Vagina (tissue), 2 donors: ENCODE data around the gene C5orf34. TPM values are rescaled to one million over a fixed set of nuclear protein-coding genes. Genes with fewer than 3 reads are reported as not detected.
A peak's percentile ranks its signal among the peaks of the same experiment; 100 is the strongest.
"Not testable (repeated sequence)": the region's sequence is repeated elsewhere in the genome, so short reads cannot be mapped to it uniquely, and the experiment has no call there.

ENCODE experiments used
- DNase-seq, 2 donors: peaks; one replicate each; pipeline ENCODE4 v3.0.0-alpha.2; 2017; ENCODE audit errors: extremely low spot score in 2 of 2
- H3K27ac ChIP-seq: fragments of 200-600 bp; sonication (generic); one replicate; pipeline ENCODE4 v1.5.1; 2019
- H3K27me3 ChIP-seq: fragments of 200-600 bp; sonication (generic); one replicate; pipeline ENCODE4 v1.5.1; 2019
- H3K36me3 ChIP-seq, 2 donors: fragments of 200-600 bp; sonication (generic); one replicate each; pipeline ENCODE4 v1.5.1; 2017 to 2019
- H3K4me1 ChIP-seq: fragments of 200-600 bp; sonication (generic); one replicate; pipeline ENCODE4 v1.5.1; 2019
- H3K4me3 ChIP-seq, 2 donors: fragments of 200-600 bp; sonication (generic); 1 replicate in 1 of 2; 2 replicates in 1 of 2; pipeline ENCODE4 v1.5.1; 2016 to 2019
- H3K9me3 ChIP-seq: fragments of 200-600 bp; sonication (generic); one replicate; pipeline ENCODE4 v1.5.1; 2019
- POLR2A ChIP-seq, 2 donors: fragments of 450-650 bp; IDR thresholded peaks; one replicate each; pipeline ENCODE4 v1.6.1; 2017; ENCODE audit warnings: antibody characterized with exemption in 2 of 2, mild to moderate bottlenecking in 2 of 2, moderate library complexity in 2 of 2
- POLR2AphosphoS5 ChIP-seq, 2 donors: sonication (generic); formaldehyde crosslinking; IDR thresholded peaks; one replicate each; pipeline ENCODE4 v1.9.0; 2017; ENCODE audit warnings: antibody characterized with exemption in 2 of 2, mild to moderate bottlenecking in 2 of 2, low read depth in 1 of 2; ENCODE audit not compliant: insufficient read depth in 1 of 2
- intact Hi-C: fragments of 100-400 bp; cut with DNase I; formaldehyde crosslinking; loops from one replicate; pipeline ENCODE4 v1.15.1; 2023
- total RNA-seq: library from RNA; depleted of rRNA; stranded (reverse); fragments of >200 nt; gene quantifications from one replicate; pipeline ENCODE4 v1.2.3, GENCODE V29; 2016
- TF ChIP-seq, protein P1 (sequence below), 3 experiments: fragments of 450-650 bp in 2 of 3; fragments of 200-600 bp in 1 of 3; sonication (generic) in 1 of 3; IDR thresholded peaks; one replicate each; pipeline ENCODE4 v1.5.1; 2017 to 2019; ENCODE audit warnings: antibody characterized with exemption in 3 of 3, mild to moderate bottlenecking in 2 of 3, moderate library complexity in 2 of 3

Gene C5orf34
- total RNA-seq, 1 donor from 2014 or later, result not detected

DNA sequence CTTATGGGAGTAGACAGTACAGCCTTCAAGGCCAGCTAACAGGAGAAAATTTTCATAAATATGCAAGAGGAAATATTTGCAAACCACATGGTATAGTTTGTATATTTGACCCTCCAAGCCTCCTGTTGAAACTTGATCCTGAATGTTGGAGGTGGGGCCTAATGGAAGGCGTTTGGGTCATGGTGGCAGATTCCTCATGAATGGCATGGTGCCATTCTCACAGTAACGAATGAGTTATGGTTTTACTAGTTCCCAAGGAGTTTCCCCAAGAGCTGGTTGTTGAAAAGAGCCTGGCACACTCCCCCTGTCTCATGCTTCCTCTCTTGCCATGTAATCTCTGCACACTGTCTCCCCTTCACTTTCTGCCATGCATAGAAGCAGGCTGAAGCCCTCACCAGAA is 45.2 kb upstream of the C5orf34 start:
- no peak overlapping the region for H3K27ac ChIP-seq
- H3K27me3 ChIP-seq, result no peaks in the 10 kb centered on the region
- H3K4me1 ChIP-seq, result peaks cover 10% of the 10 kb centered on the region
- no peaks in the 10 kb centered on the region for H3K9me3 ChIP-seq
- no peak overlapping the region for H3K4me3 ChIP-seq
- DNase-seq, result no peak
- no peaks in the 10 kb centered on the region for H3K36me3 ChIP-seq
- intact Hi-C loops, result no loop called here
- TF ChIP-seq, protein P1, sequence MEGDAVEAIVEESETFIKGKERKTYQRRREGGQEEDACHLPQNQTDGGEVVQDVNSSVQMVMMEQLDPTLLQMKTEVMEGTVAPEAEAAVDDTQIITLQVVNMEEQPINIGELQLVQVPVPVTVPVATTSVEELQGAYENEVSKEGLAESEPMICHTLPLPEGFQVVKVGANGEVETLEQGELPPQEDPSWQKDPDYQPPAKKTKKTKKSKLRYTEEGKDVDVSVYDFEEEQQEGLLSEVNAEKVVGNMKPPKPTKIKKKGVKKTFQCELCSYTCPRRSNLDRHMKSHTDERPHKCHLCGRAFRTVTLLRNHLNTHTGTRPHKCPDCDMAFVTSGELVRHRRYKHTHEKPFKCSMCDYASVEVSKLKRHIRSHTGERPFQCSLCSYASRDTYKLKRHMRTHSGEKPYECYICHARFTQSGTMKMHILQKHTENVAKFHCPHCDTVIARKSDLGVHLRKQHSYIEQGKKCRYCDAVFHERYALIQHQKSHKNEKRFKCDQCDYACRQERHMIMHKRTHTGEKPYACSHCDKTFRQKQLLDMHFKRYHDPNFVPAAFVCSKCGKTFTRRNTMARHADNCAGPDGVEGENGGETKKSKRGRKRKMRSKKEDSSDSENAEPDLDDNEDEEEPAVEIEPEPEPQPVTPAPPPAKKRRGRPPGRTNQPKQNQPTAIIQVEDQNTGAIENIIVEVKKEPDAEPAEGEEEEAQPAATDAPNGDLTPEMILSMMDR (IDR thresholded peaks at IDR 0.05), result no peak
- TF ChIP-seq POLR2AphosphoS5 (IDR thresholded peaks at IDR 0.05; ENCODE audit: insufficient read depth in 1 of 2, low read depth in 1 of 2) (no peak), POLR2A (IDR thresholded peaks at IDR 0.05) (no peak)

DNA sequence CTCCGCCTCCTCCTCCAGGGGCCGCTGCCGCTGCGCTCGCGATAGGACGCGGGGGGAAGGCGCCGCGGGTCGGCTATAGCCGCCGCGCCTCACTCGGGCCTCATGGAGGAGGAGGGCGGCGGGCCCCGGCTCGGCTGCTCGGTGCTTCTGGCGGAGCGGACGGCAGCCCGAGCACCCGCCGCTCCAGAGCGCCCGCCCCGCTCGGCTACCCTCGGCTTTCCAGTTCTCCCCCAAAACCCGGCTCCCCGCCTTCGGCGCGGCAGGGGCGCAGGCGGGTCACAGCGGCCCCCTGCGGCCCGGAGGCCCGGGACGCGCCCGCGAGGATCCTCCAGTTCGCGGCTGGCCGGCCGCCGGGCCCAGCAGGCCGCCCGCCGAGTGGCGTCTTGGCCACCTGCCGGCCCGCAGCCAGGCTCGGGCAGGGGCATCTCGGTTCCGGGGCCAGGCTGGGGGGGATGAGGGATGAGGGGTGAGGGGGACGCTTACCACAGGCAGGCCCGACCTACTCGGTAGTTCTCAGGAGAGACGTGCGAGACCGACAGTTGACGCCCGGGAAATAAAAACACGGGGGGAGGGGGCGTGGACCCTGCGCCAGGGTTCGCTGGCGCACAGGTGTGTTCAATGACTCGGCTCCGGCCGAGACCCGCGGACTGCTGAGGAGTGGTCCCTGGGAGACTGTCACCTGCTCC is 42.1 kb upstream of the C5orf34 start, which contains the start of gene PAIP1:
TSS of gene PAIP1 (minus strand) at position 221 of the 686 bp plus-strand sequence. CDS start 231 bp downstream, outside the sequence.
- Histone ChIP-seq H3K27me3 (no peaks in the 10 kb centered on the region), H3K36me3 (peaks cover 0 to 15% of the 10 kb centered on the region in 2 donors), H3K4me3 (peak within 1 kb of the TSS; percentile 63 to 86), H3K9me3 (no peaks in the 10 kb centered on the region), H3K4me1 (peaks cover 41% of the 10 kb centered on the region), H3K27ac (peak within 1 kb of the TSS; percentile 92)
- DNase-seq, result no peak
- intact Hi-C loops, result no loop called here
- no peak for TF ChIP-seq POLR2AphosphoS5 (IDR thresholded peaks at IDR 0.05; ENCODE audit: insufficient read depth in 1 of 2, low read depth in 1 of 2)
- peak in 1 of 2 donors; percentile 13 for TF ChIP-seq POLR2A (IDR thresholded peaks at IDR 0.05)
- TF ChIP-seq, protein P1 (IDR thresholded peaks at IDR 0.05), result peak in 2 of 3 experiments; percentile 47 to 80

DNA sequence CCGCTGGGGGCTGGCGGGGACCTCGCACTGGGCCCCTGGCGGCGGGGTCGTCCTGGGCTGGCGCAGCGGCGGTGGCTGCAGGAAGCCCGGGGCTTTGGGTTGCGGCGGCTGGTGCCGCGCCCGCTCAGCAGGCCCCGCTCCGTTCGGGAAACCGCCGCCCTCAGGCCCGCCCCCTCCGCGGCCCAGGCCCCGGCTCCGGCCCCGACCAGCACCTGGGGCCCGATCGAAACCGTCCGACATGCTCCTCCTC is 41.6 kb upstream of the C5orf34 start:
- DNase-seq, H3K27me3 ChIP-seq, H3K9me3 ChIP-seq, intact Hi-C loops: not testable (repeated sequence)
- H3K4me1 ChIP-seq, result peaks cover 44% of the 10 kb centered on the region
- peak overlapping the region; percentile 92 for H3K27ac ChIP-seq
- H3K36me3 ChIP-seq, result peaks cover 0 to 19% of the 10 kb centered on the region in 2 donors
- H3K4me3 ChIP-seq, result peak overlapping the region; percentile 63 to 86

DNA sequence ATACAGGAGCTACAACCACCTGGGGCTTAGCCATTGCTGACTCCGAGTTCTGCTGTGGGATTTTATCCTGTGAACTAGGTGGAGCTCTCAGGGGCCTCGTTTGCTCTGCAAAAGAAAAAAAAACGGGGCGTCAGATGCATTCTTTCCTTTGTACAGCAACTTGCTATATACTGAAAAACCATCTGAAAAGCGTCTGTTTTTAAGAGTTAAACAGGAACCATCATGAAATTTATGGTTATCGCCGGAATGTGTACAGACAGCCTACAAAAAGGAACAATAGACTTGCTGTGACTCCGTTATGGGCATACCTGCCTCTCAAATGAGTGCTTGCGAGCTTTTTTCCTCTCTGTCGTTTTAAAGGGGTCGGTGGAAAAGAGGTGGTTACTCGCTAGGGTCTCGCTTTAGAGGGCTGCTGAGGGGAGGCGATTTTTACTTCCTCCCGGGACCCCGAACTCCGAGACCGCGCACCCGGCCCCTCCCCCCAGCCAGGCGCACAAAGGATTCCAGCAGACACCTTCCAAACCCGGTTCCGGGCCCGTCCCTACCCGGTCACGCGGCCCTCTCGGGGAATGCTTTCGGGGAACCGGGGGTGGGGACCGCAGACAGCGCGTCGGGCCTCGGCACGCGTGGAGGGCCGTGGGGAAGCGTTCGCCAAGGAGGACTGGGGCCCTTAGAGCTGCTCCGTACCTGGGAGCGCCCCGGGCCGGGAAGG is 41.1 kb upstream of the C5orf34 start:
- no peak for DNase-seq
- Histone ChIP-seq H3K27me3 (no peaks in the 10 kb centered on the region), H3K4me3 (peak overlapping the region; percentile 63 to 86), H3K27ac (peak overlapping the region; percentile 92), H3K4me1 (peaks cover 48% of the 10 kb centered on the region), H3K36me3 (peaks cover 0 to 24% of the 10 kb centered on the region in 2 donors), H3K9me3 (no peaks in the 10 kb centered on the region)
- TF ChIP-seq, protein P1 (IDR thresholded peaks at IDR 0.05), result no peak
- TF ChIP-seq POLR2A (IDR thresholded peaks at IDR 0.05), result no peak
- TF ChIP-seq POLR2AphosphoS5 (IDR thresholded peaks at IDR 0.05; ENCODE audit: insufficient read depth in 1 of 2, low read depth in 1 of 2), result peak; percentile 10 to 56
- intact Hi-C loops, result no loop called here

DNA sequence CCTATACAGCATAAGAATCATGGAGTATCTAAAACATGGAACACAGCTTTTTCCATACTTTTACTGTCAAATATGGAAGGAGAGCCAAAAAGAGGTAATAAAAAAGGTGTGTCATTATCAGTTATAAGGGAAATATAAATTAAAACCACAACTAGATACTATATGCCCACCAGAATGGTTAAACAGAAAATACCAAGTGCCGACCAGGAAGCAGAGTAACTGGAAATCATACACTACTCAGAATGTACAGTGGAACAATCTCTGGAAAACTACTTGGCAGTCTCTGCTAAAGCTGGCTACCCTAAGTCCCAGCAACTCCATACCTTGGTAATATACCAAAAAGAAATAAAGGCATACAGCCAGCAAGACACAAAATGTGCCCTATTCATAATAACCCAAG is 39.5 kb upstream of the C5orf34 start:
- Histone ChIP-seq H3K9me3 (no peaks in the 10 kb centered on the region), H3K27ac (no peak overlapping the region), H3K4me3 (no peak overlapping the region), H3K27me3 (no peaks in the 10 kb centered on the region), H3K36me3 (peaks cover 0 to 35% of the 10 kb centered on the region in 2 donors), H3K4me1 (peaks cover 57% of the 10 kb centered on the region)
- no peak for DNase-seq
- intact Hi-C loops, result no loop called here
- TF ChIP-seq POLR2AphosphoS5 (IDR thresholded peaks at IDR 0.05; ENCODE audit: insufficient read depth in 1 of 2, low read depth in 1 of 2) (no peak), POLR2A (IDR thresholded peaks at IDR 0.05) (no peak)
- TF ChIP-seq, protein P1 (IDR thresholded peaks at IDR 0.05), result no peak
